Ovary (tissue), 9 donors: ENCODE data around the gene HMOX1. TPM values are rescaled to one million over a fixed set of nuclear protein-coding genes. Genes with fewer than 3 reads are reported as not detected.
A peak's percentile ranks its signal among the peaks of the same experiment; 100 is the strongest.

Source experiments
- DNase-seq, 5 donors: peaks; one replicate each; pipeline ENCODE4 v3.0.0-alpha.2; 2019 to 2020
- H3K27ac ChIP-seq, 2 donors: fragments of 200-600 bp; one replicate each; pipeline versions ENCODE4 v1.5.1 to v1.8.0; 2019 to 2022
- H3K27me3 ChIP-seq: fragments of 200-600 bp; one replicate; pipeline ENCODE4 v1.8.0; 2022
- H3K36me3 ChIP-seq: fragments of 200-600 bp; sonication (generic); one replicate; pipeline ENCODE4 v1.5.1; 2019
- H3K4me1 ChIP-seq: one replicate; pipeline ENCODE4 v1.8.1; 2013; ENCODE audit warnings: mild to moderate bottlenecking, moderate library complexity; ENCODE audit not compliant: insufficient read depth
- H3K4me3 ChIP-seq: fragments of 200-600 bp; sonication (generic); one replicate; pipeline ENCODE4 v1.5.1; 2017
- H3K9me3 ChIP-seq, 2 donors: fragments of 200-600 bp in 1 of 2; sonication (generic) in 1 of 2; one replicate each; pipeline versions ENCODE4 v1.5.1 to v1.8.1; 2013 to 2019; ENCODE audit warnings: mild to moderate bottlenecking in 1 of 2, moderate library complexity in 1 of 2
- EP300 ChIP-seq: sonication (generic); formaldehyde crosslinking; IDR thresholded peaks from one replicate; pipeline ENCODE4 v1.6.1; 2017; ENCODE audit warnings: antibody characterized with exemption
- POLR2A ChIP-seq: fragments of 450-650 bp; IDR thresholded peaks from one replicate; pipeline ENCODE4 v1.6.1; 2017; ENCODE audit warnings: antibody characterized with exemption, mild to moderate bottlenecking, moderate library complexity
- WGBS, 3 donors: extraction: QIAGEN DNeasy Blood & Tissue Kit in 1 of 3; methylation state at CpG; one replicate each; pipeline versions ENCODE4 v1.1.5 to v1.1.7; 2013 to 2017; 5-methylcytosine and 5-hydroxymethylcytosine counted together
- intact Hi-C, 4 donors: fragments of 100-400 bp; cut with DNase I; formaldehyde crosslinking; loops; one replicate each; pipeline versions ENCODE4 v1.11.0 to v1.15.1; 2022 to 2023
- polyA plus RNA-seq, 2 donors: library from polyadenylated mRNA; stranded (reverse); fragments of 200-250 nt in 1 of 2; fragments of 350-450 nt in 1 of 2; fragmentation: Illumina TruSeq in 1 of 2; extraction: RNeasy Lipid Tissue Mini Kit (QIAGEN cat#74804) in 1 of 2; gene quantifications; one replicate each; pipeline ENCODE4 v1.2.3, GENCODE V29; 2013 to 2014
- total RNA-seq, 7 donors: library from RNA; depleted of rRNA in 2 of 7; stranded (reverse); fragments of >200 nt in 2 of 7; fragmentation: NEBNext Ultra II Directional in 3 of 7; extraction: Animal tissue kit (Norgen Biotek cat#: 25700) in 3 of 7; gene quantifications; one replicate each; pipeline versions ENCODE4 v1.1.0 to v1.2.4, GENCODE V29; 2016 to 2023
- TF ChIP-seq, protein P1 (sequence below), 3 donors: fragments of 450-650 bp in 2 of 3; fragments of 200-600 bp in 1 of 3; IDR thresholded peaks; one replicate each; pipeline versions ENCODE4 v1.5.1 to v1.8.0; 2016 to 2022; ENCODE audit warnings: antibody characterized with exemption in 3 of 3, mild to moderate bottlenecking in 1 of 3
- donor health status: DM: no; HTN: no; CAD: no; lungs with moderate emphysema.
- donor health status: DM: no; HTN: no; CAD: no.
- donor health status: Bipolar disorder and iron deficiency.
- donor health status: DM: yes; HTN: yes; CAD: no.
- donor health status: DM: no; HTN: no; CAD: no.
- donor health status: DM: yes; HTN: yes; CAD: no.

The HMOX1 gene
- total and polyA plus RNA-seq, 9 donors: 45.0 to 243 (median 71.4) TPM

DNA sequence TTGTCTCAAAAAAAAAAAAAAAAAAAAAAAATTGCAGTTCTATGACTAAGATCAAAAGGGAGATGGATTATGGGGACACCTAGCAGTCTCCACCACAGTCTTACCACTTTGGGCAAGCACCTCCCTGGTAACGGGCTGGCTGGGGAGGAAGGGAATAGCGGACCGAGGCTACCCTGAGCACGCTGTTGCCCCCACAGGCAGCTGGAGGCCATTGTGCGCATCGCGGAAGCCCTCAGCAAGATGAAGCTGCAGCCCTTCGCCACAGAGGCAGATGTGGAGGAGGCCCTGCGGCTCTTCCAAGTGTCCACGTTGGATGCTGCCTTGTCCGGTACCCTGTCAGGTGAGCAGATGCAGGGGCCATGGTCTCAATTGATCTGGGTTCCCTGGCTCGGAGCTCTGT, 40.2 kb downstream of the HMOX1 start:
- Histone ChIP-seq H3K4me1 (no peaks in the 10 kb centered on the region), H3K27ac (no peak overlapping the region), H3K9me3 (no peaks in the 10 kb centered on the region), H3K27me3 (no peaks in the 10 kb centered on the region), H3K36me3 (no peaks in the 10 kb centered on the region), H3K4me3 (no peak overlapping the region)
- TF ChIP-seq POLR2A: no peak
- TF ChIP-seq EP300: no peak
- TF ChIP-seq, protein P1, sequence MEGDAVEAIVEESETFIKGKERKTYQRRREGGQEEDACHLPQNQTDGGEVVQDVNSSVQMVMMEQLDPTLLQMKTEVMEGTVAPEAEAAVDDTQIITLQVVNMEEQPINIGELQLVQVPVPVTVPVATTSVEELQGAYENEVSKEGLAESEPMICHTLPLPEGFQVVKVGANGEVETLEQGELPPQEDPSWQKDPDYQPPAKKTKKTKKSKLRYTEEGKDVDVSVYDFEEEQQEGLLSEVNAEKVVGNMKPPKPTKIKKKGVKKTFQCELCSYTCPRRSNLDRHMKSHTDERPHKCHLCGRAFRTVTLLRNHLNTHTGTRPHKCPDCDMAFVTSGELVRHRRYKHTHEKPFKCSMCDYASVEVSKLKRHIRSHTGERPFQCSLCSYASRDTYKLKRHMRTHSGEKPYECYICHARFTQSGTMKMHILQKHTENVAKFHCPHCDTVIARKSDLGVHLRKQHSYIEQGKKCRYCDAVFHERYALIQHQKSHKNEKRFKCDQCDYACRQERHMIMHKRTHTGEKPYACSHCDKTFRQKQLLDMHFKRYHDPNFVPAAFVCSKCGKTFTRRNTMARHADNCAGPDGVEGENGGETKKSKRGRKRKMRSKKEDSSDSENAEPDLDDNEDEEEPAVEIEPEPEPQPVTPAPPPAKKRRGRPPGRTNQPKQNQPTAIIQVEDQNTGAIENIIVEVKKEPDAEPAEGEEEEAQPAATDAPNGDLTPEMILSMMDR (IDR thresholded peaks at IDR 0.05): no peak
- intact Hi-C loops: loop anchor here in 3 of 4 donors (5.0 to 10.0 kb wide), 2 partner anchors 66 to 161 kb away; no protein-coding TSS in a partner anchor
- 88 to 90% (median 88%) methylated on average over 12 of the region's 12 CpGs for WGBS, 3 donors
- no peak for DNase-seq

GRCh38 chr22:35422145-35422544, 41.2 kb downstream of the HMOX1 start:
- intact Hi-C loops: loop anchor here in 3 of 4 donors (5.0 to 10.0 kb wide), 2 partner anchors 67 to 160 kb away; no protein-coding TSS in a partner anchor
- H3K36me3 ChIP-seq: no peaks in the 10 kb centered on the region
- no peaks in the 10 kb centered on the region for H3K27me3 ChIP-seq
- TF ChIP-seq, protein P1 (IDR thresholded peaks at IDR 0.05): no peak
- TF ChIP-seq POLR2A: no peak
- TF ChIP-seq EP300: no peak
- H3K4me1 ChIP-seq: no peaks in the 10 kb centered on the region
- WGBS, 3 donors: 92 to 98% (median 94%) methylated on average over 4 of the region's 4 CpGs
- no peak overlapping the region for H3K4me3 ChIP-seq
- DNase-seq: no peak
- H3K27ac ChIP-seq: no peak overlapping the region
- H3K9me3 ChIP-seq: no peaks in the 10 kb centered on the region

DNA sequence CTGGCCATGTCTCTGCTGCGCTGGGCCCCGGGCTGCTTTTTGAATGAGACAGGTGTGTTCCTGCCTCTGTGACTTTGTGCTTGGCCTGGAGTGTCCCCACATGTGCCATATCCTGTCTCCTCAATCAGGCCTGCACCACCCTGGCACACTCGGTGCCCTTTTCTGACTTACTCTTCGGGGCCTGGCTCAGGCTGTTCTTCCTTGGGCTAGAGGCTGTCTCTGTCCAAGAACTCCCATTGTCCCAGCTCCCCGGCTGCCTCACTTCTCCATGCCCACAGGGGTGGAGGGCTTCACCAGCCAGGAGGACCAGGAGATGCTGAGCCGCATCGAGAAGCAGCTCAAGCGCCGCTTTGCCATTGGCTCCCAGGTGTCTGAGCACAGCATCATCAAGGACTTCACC, 42.0 kb downstream of the HMOX1 start:
- Histone ChIP-seq H3K4me3 (no peak overlapping the region), H3K9me3 (no peaks in the 10 kb centered on the region), H3K4me1 (no peaks in the 10 kb centered on the region), H3K36me3 (no peaks in the 10 kb centered on the region), H3K27me3 (no peaks in the 10 kb centered on the region), H3K27ac (no peak overlapping the region)
- TF ChIP-seq, protein P1 (IDR thresholded peaks at IDR 0.05): no peak
- no peak for TF ChIP-seq POLR2A
- DNase-seq: no peak
- intact Hi-C loops: loop anchor here in 3 of 4 donors (5.0 to 10.0 kb wide), 2 partner anchors 68 to 159 kb away; no protein-coding TSS in a partner anchor
- 95 to 98% (median 97%) methylated on average over 9 of the region's 9 CpGs for WGBS, 3 donors

GRCh38 chr22:35424081-35424480, 43.2 kb downstream of the HMOX1 start:
- WGBS, 3 donors: 90 to 94% (median 93%) methylated on average over 26 of the region's 26 CpGs
- intact Hi-C loops: loop anchor here in 3 of 4 donors (5.0 to 10.0 kb wide), 2 partner anchors 69 to 158 kb away; no protein-coding TSS in a partner anchor
- Histone ChIP-seq H3K27me3 (no peaks in the 10 kb centered on the region), H3K4me1 (no peaks in the 10 kb centered on the region), H3K36me3 (no peaks in the 10 kb centered on the region), H3K27ac (peak overlapping the region; percentile 13 to 74), H3K4me3 (no peak overlapping the region), H3K9me3 (no peaks in the 10 kb centered on the region)
- TF ChIP-seq, protein P1 (IDR thresholded peaks at IDR 0.05): no peak
- TF ChIP-seq POLR2A: no peak
- no peak for TF ChIP-seq EP300
- DNase-seq: no peak
